CD14-positive monocyte (primary cell): ENCODE results near the gene TMEM95. TPM values are rescaled to one million over a fixed set of nuclear protein-coding genes. Genes with fewer than 3 reads are reported as not detected.

Experiments
- DNase-seq, 3 donors: peaks; one replicate each; pipeline ENCODE4 v3.0.0-alpha.2; 2011 to 2022
- H2AFZ ChIP-seq: 2 replicates; pipeline ENCODE4 v1.6.0; 2012; ENCODE audit warnings: mild to moderate bottlenecking, low read depth, low read length, inconsistent platforms; ENCODE audit not compliant: insufficient read depth, poor library complexity, severe bottlenecking
- H3K27ac ChIP-seq, 2 donors: 1 replicate in 1 of 2; 2 replicates in 1 of 2; pipeline ENCODE4 v1.5.1; 2012 to 2013; ENCODE audit warnings: low read length in 2 of 2, control low read depth in 1 of 2, inconsistent platforms in 1 of 2, low read depth in 1 of 2, mild to moderate bottlenecking in 1 of 2
- H3K27me3 ChIP-seq, 2 donors: one replicate each; pipeline versions ENCODE4 v1.6.0 to v1.6.1; 2011 to 2013; ENCODE audit warnings: low read length in 2 of 2; ENCODE audit not compliant: control insufficient read depth in 2 of 2, insufficient read depth in 2 of 2
- H3K36me3 ChIP-seq, 2 donors: replicated peaks in 1 of 2; 1 replicate in 1 of 2; 2 replicates in 1 of 2; pipeline versions ENCODE4 v1.5.1 to v1.6.1; 2012 to 2013; ENCODE audit warnings: low read length in 2 of 2, control low read depth in 1 of 2, inconsistent platforms in 1 of 2, mild to moderate bottlenecking in 1 of 2; ENCODE audit not compliant: insufficient read depth in 2 of 2, control insufficient read depth in 1 of 2
- H3K4me1 ChIP-seq, 2 donors: 1 replicate in 1 of 2; 2 replicates in 1 of 2; pipeline versions ENCODE4 v1.5.1 to v1.6.1; 2012 to 2013; ENCODE audit warnings: low read length in 2 of 2, control low read depth in 1 of 2, inconsistent platforms in 1 of 2, mild to moderate bottlenecking in 1 of 2, moderate library complexity in 1 of 2; ENCODE audit not compliant: insufficient read depth in 2 of 2, control insufficient read depth in 1 of 2
- H3K4me2 ChIP-seq: replicated peaks from 2 replicates; pipeline ENCODE3; 2012; ENCODE audit warnings: low read length, moderate library complexity, mild to moderate bottlenecking; ENCODE audit not compliant: poor library complexity, severe bottlenecking; ENCODE audit errors: extremely low read depth
- H3K4me3 ChIP-seq, 3 experiments: fragments of 200-600 bp in 1 of 3; sonication (generic) in 1 of 3; replicated peaks in 1 of 3; 1 replicate in 2 of 3; 2 replicates in 1 of 3; pipeline ENCODE4 v1.5.1; 2011 to 2013; ENCODE audit warnings: low read length in 3 of 3, mild to moderate bottlenecking in 3 of 3, control low read depth in 2 of 3, low read depth in 2 of 3, inconsistent platforms in 1 of 3, moderate library complexity in 1 of 3
- H3K79me2 ChIP-seq: 2 replicates; pipeline ENCODE4 v1.6.0; 2012; ENCODE audit warnings: mild to moderate bottlenecking, control low read depth, inconsistent platforms, low read length, moderate library complexity; ENCODE audit not compliant: insufficient read depth
- H3K9ac ChIP-seq: 2 replicates; pipeline ENCODE4 v1.6.0; 2017; ENCODE audit warnings: low read length, mild to moderate bottlenecking; ENCODE audit not compliant: insufficient read depth, poor library complexity, severe bottlenecking
- H3K9me3 ChIP-seq, 2 donors: replicated peaks in 1 of 2; 1 replicate in 1 of 2; 2 replicates in 1 of 2; pipeline versions ENCODE4 v1.5.1 to v1.6.1; 2012 to 2013; ENCODE audit warnings: low read length in 2 of 2, control low read depth in 1 of 2; ENCODE audit not compliant: control insufficient read depth in 1 of 2, insufficient read depth in 1 of 2
- H4K20me1 ChIP-seq: 2 replicates; pipeline ENCODE4 v1.6.0; 2012; ENCODE audit warnings: mild to moderate bottlenecking, low read length, control low read depth, moderate library complexity; ENCODE audit not compliant: insufficient read depth
- H3K27ac Mint-ChIP-seq, 7 donors: one replicate each; pipeline ENCODE4 v1.8.0; 2020; ENCODE audit warnings: mild to moderate bottlenecking in 7 of 7, mixed read lengths in 7 of 7, moderate library complexity in 6 of 7, inconsistent platforms in 2 of 7
- H3K27me3 Mint-ChIP-seq, 3 donors: one replicate each; pipeline ENCODE4 v1.8.0; 2021 to 2022; ENCODE audit warnings: low read depth in 3 of 3, mild to moderate bottlenecking in 3 of 3, mixed read lengths in 3 of 3, moderate library complexity in 3 of 3, inconsistent platforms in 1 of 3
- H3K36me3 Mint-ChIP-seq, 2 donors: one replicate each; pipeline ENCODE4 v1.8.0; 2020; ENCODE audit warnings: mixed read lengths in 2 of 2, inconsistent platforms in 1 of 2, mild to moderate bottlenecking in 1 of 2
- H3K4me1 Mint-ChIP-seq: one replicate; pipeline ENCODE4 v1.8.0; 2020; ENCODE audit warnings: mild to moderate bottlenecking, mixed read lengths
- H3K4me3 Mint-ChIP-seq, 2 donors: one replicate each; pipeline ENCODE4 v1.8.0; 2020; ENCODE audit warnings: mild to moderate bottlenecking in 2 of 2, mixed read lengths in 2 of 2, moderate library complexity in 1 of 2
- H3K9me3 Mint-ChIP-seq, 7 donors: one replicate each; pipeline ENCODE4 v1.8.0; 2020 to 2022; ENCODE audit warnings: mixed read lengths in 7 of 7, mild to moderate bottlenecking in 6 of 7, moderate library complexity in 6 of 7, inconsistent platforms in 2 of 7
- CTCF ChIP-seq: fragments of 200-600 bp; IDR thresholded peaks from one replicate; pipeline ENCODE4 v1.8.0; 2022; ENCODE audit warnings: antibody characterized with exemption, mild to moderate bottlenecking
- WGBS: methylation state at CpG from one replicate; pipeline ENCODE4 v1.1.5; 2013; ENCODE audit warnings: missing lambda C conversion rate; ENCODE audit not compliant: insufficient coverage; 5-methylcytosine and 5-hydroxymethylcytosine counted together
- intact Hi-C, 2 donors: fragments of 100-400 bp; cut with micrococcal nuclease; formaldehyde crosslinking; loops; one replicate each; pipeline versions ENCODE4 v1.15.0 to v1.15.1; 2023
- polyA plus RNA-seq, 3 donors: library from polyadenylated mRNA; depleted of rRNA in 1 of 3; unstranded in 2 of 3; stranded (reverse) in 1 of 3; fragments of 300-500 nt in 2 of 3; fragments of >200 nt in 1 of 3; fragmentation: Illumina TruSeq in 2 of 3; gene quantifications; 1 replicate in 2 of 3; 2 replicates in 1 of 3; pipeline ENCODE4 v1.2.3, GENCODE V29; 2012 to 2021

The TMEM95 gene
- polyA plus RNA-seq, 3 donors: not detected

- no peak overlapping the region for H3K4me3 ChIP-seq
- Mint-ChIP-seq H3K27ac (peak overlapping the region in 1 of 7 donors; percentile 28), H3K9me3 (no peaks in the 10 kb centered on the region), H3K4me3 (no peak overlapping the region), H3K27me3 (no peaks in the 10 kb centered on the region), H3K4me1 (peaks cover 24% of the 10 kb centered on the region), H3K36me3 (peaks cover 42 to 58% of the 10 kb centered on the region in 2 donors)
- no peaks in the 10 kb centered on the region for H3K27me3 ChIP-seq
- no peak for DNase-seq
- H3K4me2 ChIP-seq: no peak overlapping the region
- intact Hi-C loops: no loop called here
- 93% methylated on average over 9 of the region's 19 CpGs for WGBS
- H3K4me1 ChIP-seq: peaks cover 21 to 31% of the 10 kb centered on the region in 2 donors
- H2AFZ ChIP-seq: no peak overlapping the region
- H4K20me1 ChIP-seq: peaks cover 40% of the 10 kb centered on the region
- H3K36me3 ChIP-seq: peaks cover 46 to 57% of the 10 kb centered on the region in 2 donors
- H3K79me2 ChIP-seq: no peaks in the 10 kb centered on the region
- no peak overlapping the region for H3K27ac ChIP-seq
- TF ChIP-seq CTCF: no peak
- no peaks in the 10 kb centered on the region for H3K9me3 ChIP-seq
- no peak overlapping the region for H3K9ac ChIP-seq
Observed at GRCh38 chr17:7347630-7348477, 7.1 kb upstream of the TMEM95 start.

GRCh38 chr17:7348478-7349242 is 6.3 kb upstream of the TMEM95 start:
- Mint-ChIP-seq H3K36me3 (peaks cover 34 to 50% of the 10 kb centered on the region in 2 donors), H3K4me3 (no peak overlapping the region), H3K4me1 (peaks cover 30% of the 10 kb centered on the region), H3K27me3 (no peaks in the 10 kb centered on the region), H3K27ac (peak overlapping the region in 3 of 7 donors; percentile 9 to 81 (median 53)), H3K9me3 (no peaks in the 10 kb centered on the region)
- Histone ChIP-seq H3K79me2 (no peaks in the 10 kb centered on the region), H4K20me1 (peaks cover 44% of the 10 kb centered on the region), H3K4me1 (peaks cover 28 to 39% of the 10 kb centered on the region in 2 donors), H3K27me3 (no peaks in the 10 kb centered on the region), H3K9ac (no peak overlapping the region), H3K4me2 (no peak overlapping the region), H3K36me3 (peaks cover 37 to 49% of the 10 kb centered on the region in 2 donors), H3K9me3 (no peaks in the 10 kb centered on the region), H3K4me3 (no peak overlapping the region), H2AFZ (no peak overlapping the region), H3K27ac (no peak overlapping the region)
- no peak for TF ChIP-seq CTCF
- DNase-seq: no peak
- intact Hi-C loops: no loop called here
- WGBS: 95% methylated on average over 9 of the region's 19 CpGs
